Activated CD4-positive, alpha-beta T cell treated with anti-CD3 and anti-CD28 coated beads for 36 hours (primary cell): ENCODE data around the gene TNXB. TPM values are rescaled to one million over a fixed set of nuclear protein-coding genes. Genes with fewer than 3 reads are reported as not detected.
A peak's percentile ranks its signal among the peaks of the same experiment; 100 is the strongest.
"Not testable (repeated sequence)": the region's sequence is repeated elsewhere in the genome, so short reads cannot be mapped to it uniquely, and the experiment has no call there.

ENCODE experiments used
- ATAC-seq: fragments of 200-7000 bp; cut with Tn5 transposase; one replicate; pipeline ENCODE4 v1.10.0; 2021; ENCODE audit warnings: mild to moderate bottlenecking, moderate library complexity
- CTCF ChIA-PET: fragments of 350-600 bp; sonication (Branson Sonifier 250); formaldehyde crosslinking; loops from one replicate; lab custom pipeline; 2021; ENCODE audit warnings: antibody characterized with exemption; lab: Charles Lee
- POLR2A ChIA-PET: fragments of 350-600 bp; sonication (Branson Sonifier 250); formaldehyde crosslinking; loops from one replicate; lab custom pipeline; 2021; ENCODE audit warnings: antibody characterized with exemption, inconsistent platforms; lab: Charles Lee
- DNase-seq: peaks from one replicate; pipeline ENCODE4 v3.0.0-alpha.2; 2020
- H3K27ac Mint-ChIP-seq: one replicate; pipeline ENCODE4 v1.8.0; 2021; ENCODE audit warnings: mixed read lengths
- H3K27me3 Mint-ChIP-seq: one replicate; pipeline ENCODE4 v1.8.0; 2021; ENCODE audit warnings: mixed read lengths
- H3K36me3 Mint-ChIP-seq: one replicate; pipeline ENCODE4 v1.8.0; 2021; ENCODE audit warnings: low read depth, mixed read lengths
- H3K4me1 Mint-ChIP-seq: one replicate; pipeline ENCODE4 v1.8.0; 2021; ENCODE audit warnings: mixed read lengths
- H3K4me3 Mint-ChIP-seq: one replicate; pipeline ENCODE4 v1.8.0; 2021; ENCODE audit warnings: mild to moderate bottlenecking, moderate library complexity, mixed read lengths
- H3K9me3 Mint-ChIP-seq: one replicate; pipeline ENCODE4 v1.8.0; 2021; ENCODE audit warnings: low read depth, mixed read lengths
- intact Hi-C, 2 experiments: fragments of 100-400 bp; cut with DNase I in 1 of 2; cut with micrococcal nuclease in 1 of 2; formaldehyde crosslinking; loops; one replicate each; pipeline versions ENCODE4 v1.14.2 to v1.15.1; 2022 to 2024; cut with DNase I, micrococcal nuclease
- total RNA-seq, 2 experiments: library from RNA; stranded (reverse); gene quantifications; one replicate each; pipeline ENCODE4 v1.2.3, GENCODE V29; 2021

TNXB gene
- total RNA-seq, 2 experiments from 2014 or later, result 3.5 to 3.8 TPM

- CTCF ChIA-PET, result interaction anchor here (0.5 to 1.6 kb wide), 3 partner anchors 18 to 217 kb away, joined by 3 to 6 read pairs (median 3); no protein-coding TSS in a partner anchor
Observed at GRCh38 chr6:32149932-32150870, 41.1 kb upstream of the TNXB start.

GRCh38 chr6:32149092-32149755 lies 40.1 kb upstream of the TNXB start:
- ChIA-PET CTCF (interaction anchor here (0.6 to 1.9 kb wide), 6 partner anchors 11 to 218 kb away, joined by 3 to 6 read pairs (median 4); partner anchors contain the start of gene FKBPL), POLR2A (interaction anchor here (0.6 to 0.9 kb wide), 2 partner anchors 21 to 819 kb away, joined by 3 read pairs; partner anchors contain the start of gene ATF6B)
- peak; percentile 28 for DNase-seq
- no peaks in the 10 kb centered on the region for H3K36me3 Mint-ChIP-seq
- H3K27ac Mint-ChIP-seq, result peak overlapping the region; percentile 0
- intact Hi-C loops, result no loop called here
- peaks cover 42% of the 10 kb centered on the region for H3K4me1 Mint-ChIP-seq
- H3K9me3 Mint-ChIP-seq, result no peaks in the 10 kb centered on the region
- ATAC-seq, result peak; percentile 24
- H3K27me3 Mint-ChIP-seq, result peaks cover 19% of the 10 kb centered on the region
- peak overlapping the region; percentile 67 for H3K4me3 Mint-ChIP-seq

More at GRCh38 chr6:32149932-32150870, 41.1 kb upstream of the TNXB start:
- intact Hi-C loops, result loop anchor here in 1 of 2 experiments (10.0 kb wide), 1 partner anchor 105 kb away; no protein-coding TSS in a partner anchor
- H3K9me3 Mint-ChIP-seq, result no peaks in the 10 kb centered on the region
- no peaks in the 10 kb centered on the region for H3K36me3 Mint-ChIP-seq
- POLR2A ChIA-PET, result no interaction called here
- H3K27me3 Mint-ChIP-seq, result peaks cover 19% of the 10 kb centered on the region
- no peak overlapping the region for H3K4me3 Mint-ChIP-seq
- no peak overlapping the region for H3K27ac Mint-ChIP-seq
- peaks cover 49% of the 10 kb centered on the region for H3K4me1 Mint-ChIP-seq
- ATAC-seq, result no peak
- DNase-seq, result no peak

GRCh38 chr6:32148289-32149091 lies 39.4 kb upstream of the TNXB start:
- intact Hi-C loops, result loop anchor here in 1 of 2 experiments (1.0 kb wide), 2 partner anchors 18 to 47 kb away; partner anchors contain the start of gene FKBPL
- ATAC-seq (peak; percentile 88), DNase-seq (peak; percentile 88)
- POLR2A ChIA-PET, result interaction anchor here (0.6 to 0.9 kb wide), 2 partner anchors 21 to 819 kb away, joined by 3 read pairs; partner anchors contain the start of gene ATF6B
- peak overlapping the region; percentile 0 for H3K27ac Mint-ChIP-seq
- peak overlapping the region; percentile 67 for H3K4me3 Mint-ChIP-seq
- H3K36me3 Mint-ChIP-seq, result no peaks in the 10 kb centered on the region
- peaks cover 42% of the 10 kb centered on the region for H3K4me1 Mint-ChIP-seq
- peaks cover 19% of the 10 kb centered on the region for H3K27me3 Mint-ChIP-seq
- H3K9me3 Mint-ChIP-seq, result no peaks in the 10 kb centered on the region
- CTCF ChIA-PET, result interaction anchor here (0.6 to 1.9 kb wide), 7 partner anchors 11 to 74 kb away, joined by 3 to 6 read pairs (median 5); partner anchors contain the start of gene FKBPL

- DNase-seq (no peak), ATAC-seq (no peak)
- no peak overlapping the region for H3K4me3 Mint-ChIP-seq
- H3K27ac Mint-ChIP-seq, result no peak overlapping the region
- peaks cover 19% of the 10 kb centered on the region for H3K27me3 Mint-ChIP-seq
- ChIA-PET CTCF (interaction anchor here (0.7 to 1.9 kb wide), 3 partner anchors 10 to 93 kb away, joined by 3 to 5 read pairs (median 5); no protein-coding TSS in a partner anchor), POLR2A (no interaction called here)
- no peaks in the 10 kb centered on the region for H3K36me3 Mint-ChIP-seq
- H3K9me3 Mint-ChIP-seq, result no peaks in the 10 kb centered on the region
- intact Hi-C loops, result loop anchor here in 1 of 2 experiments (1.0 kb wide), 2 partner anchors 17 to 48 kb away; partner anchors contain the start of gene FKBPL
- H3K4me1 Mint-ChIP-seq, result peaks cover 33% of the 10 kb centered on the region
Observed at GRCh38 chr6:32147401-32148132, 38.4 kb upstream of the TNXB start.

GRCh38 chr6:32146687-32147086 lies 37.5 kb upstream of the TNXB start:
- no peaks in the 10 kb centered on the region for H3K36me3 Mint-ChIP-seq
- ChIA-PET CTCF (interaction anchor here (1.3 kb wide), 1 partner anchor 28 kb away, joined by 4 read pairs; no protein-coding TSS in a partner anchor), POLR2A (no interaction called here)
- intact Hi-C loops, result no loop called here
- ATAC-seq (no peak), DNase-seq (no peak)
- H3K4me3 Mint-ChIP-seq, result no peak overlapping the region
- no peaks in the 10 kb centered on the region for H3K9me3 Mint-ChIP-seq
- H3K27ac Mint-ChIP-seq, result no peak overlapping the region
- H3K27me3 Mint-ChIP-seq, result peaks cover 19% of the 10 kb centered on the region
- peaks cover 26% of the 10 kb centered on the region for H3K4me1 Mint-ChIP-seq

- ATAC-seq, result no peak
- H3K27me3 Mint-ChIP-seq, result peaks cover 19% of the 10 kb centered on the region
- ChIA-PET CTCF (interaction anchor here (0.6 to 1.3 kb wide), 2 partner anchors 27 to 32 kb away, joined by 3 to 4 read pairs; no protein-coding TSS in a partner anchor), POLR2A (no interaction called here)
- H3K36me3 Mint-ChIP-seq, result no peaks in the 10 kb centered on the region
- H3K4me3 Mint-ChIP-seq, result no peak overlapping the region
- H3K4me1 Mint-ChIP-seq, result peaks cover 24% of the 10 kb centered on the region
- H3K9me3 Mint-ChIP-seq, result no peaks in the 10 kb centered on the region
- intact Hi-C loops, result no loop called here
- no peak overlapping the region for H3K27ac Mint-ChIP-seq
- DNase-seq, result no peak
Observed at GRCh38 chr6:32146287-32146686, 37.1 kb upstream of the TNXB start.

GRCh38 chr6:32144238-32144637 lies 35.1 kb upstream of the TNXB start:
- H3K27me3 Mint-ChIP-seq, DNase-seq, H3K27ac Mint-ChIP-seq, H3K4me3 Mint-ChIP-seq, ATAC-seq, intact Hi-C loops, H3K36me3 Mint-ChIP-seq, H3K9me3 Mint-ChIP-seq: not testable (repeated sequence)
- CTCF ChIA-PET, result interaction anchor here (2.0 kb wide), 1 partner anchor 25 kb away, joined by 5 read pairs; no protein-coding TSS in a partner anchor
- H3K4me1 Mint-ChIP-seq, result peaks cover 12% of the 10 kb centered on the region
- POLR2A ChIA-PET, result interaction anchor here (0.6 kb wide), 1 partner anchor 393 kb away, joined by 5 read pairs; no protein-coding TSS in a partner anchor

GRCh38 chr6:32140420-32141046 lies 31.4 kb upstream of the TNXB start:
- CTCF ChIA-PET, result interaction anchor here (1.3 kb wide), 1 partner anchor 9 kb away, joined by 3 read pairs; no protein-coding TSS in a partner anchor
- ATAC-seq (no peak), DNase-seq (no peak)
- intact Hi-C loops, result no loop called here
- Mint-ChIP-seq H3K27ac (no peak overlapping the region), H3K4me1 (no peaks in the 10 kb centered on the region), H3K9me3 (no peaks in the 10 kb centered on the region), H3K27me3 (no peaks in the 10 kb centered on the region), H3K36me3 (no peaks in the 10 kb centered on the region), H3K4me3 (no peak overlapping the region)
- POLR2A ChIA-PET, result interaction anchor here (0.6 kb wide), 3 partner anchors 18 to 705 kb away, joined by 3 to 6 read pairs (median 5); no protein-coding TSS in a partner anchor

- intact Hi-C loops, result no loop called here
- POLR2A ChIA-PET, result interaction anchor here (0.7 kb wide), 1 partner anchor 166 kb away, joined by 3 read pairs; no protein-coding TSS in a partner anchor
Observed at GRCh38 chr6:32139590-32139989, 30.5 kb upstream of the TNXB start.

More at GRCh38 chr6:32139590-32139989, 30.5 kb upstream of the TNXB start:
- no peak for ATAC-seq
- H3K36me3 Mint-ChIP-seq, result no peaks in the 10 kb centered on the region
- no peak overlapping the region for H3K27ac Mint-ChIP-seq
- CTCF ChIA-PET, result interaction anchor here (1.3 kb wide), 1 partner anchor 8 kb away, joined by 3 read pairs; no protein-coding TSS in a partner anchor
- no peaks in the 10 kb centered on the region for H3K9me3 Mint-ChIP-seq
- no peaks in the 10 kb centered on the region for H3K27me3 Mint-ChIP-seq
- DNase-seq, result no peak
- H3K4me3 Mint-ChIP-seq, result no peak overlapping the region
- H3K4me1 Mint-ChIP-seq, result no peaks in the 10 kb centered on the region
